Left forelimb (tissue), 1 donor: ENCODE measurements around the gene RYR2.
A peak's percentile ranks its signal among the peaks of the same experiment; 100 is the strongest.

Experiments used
- DNase-seq: peaks from one replicate; pipeline ENCODE4 v3.0.0-alpha.2; 2018; ENCODE audit warnings: low spot score

RYR2 gene

GRCh38 chr1:237858992-237859391 lies 817.0 kb downstream of the RYR2 start:
- no peak for DNase-seq

DNA sequence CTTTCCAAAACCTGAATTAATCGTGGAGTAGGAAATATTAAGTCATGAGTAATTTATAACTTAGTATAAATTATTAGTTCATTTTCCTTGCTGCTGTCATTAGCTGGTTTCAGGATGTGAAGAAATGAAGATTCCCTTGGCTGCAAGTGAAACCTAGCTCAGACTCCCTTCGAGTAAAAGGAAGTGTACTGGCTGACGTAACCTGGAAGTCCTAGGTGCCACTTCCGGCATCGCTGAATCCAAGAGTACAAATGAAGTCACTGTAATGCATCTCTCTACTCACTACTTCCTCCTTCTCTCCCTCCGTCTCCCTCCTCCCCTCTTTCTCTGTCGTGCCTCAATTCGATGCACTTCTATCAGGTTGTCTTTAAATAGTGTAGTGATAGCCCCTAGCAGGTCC lies 820.0 kb downstream of the RYR2 start:
- no peak for DNase-seq

DNA sequence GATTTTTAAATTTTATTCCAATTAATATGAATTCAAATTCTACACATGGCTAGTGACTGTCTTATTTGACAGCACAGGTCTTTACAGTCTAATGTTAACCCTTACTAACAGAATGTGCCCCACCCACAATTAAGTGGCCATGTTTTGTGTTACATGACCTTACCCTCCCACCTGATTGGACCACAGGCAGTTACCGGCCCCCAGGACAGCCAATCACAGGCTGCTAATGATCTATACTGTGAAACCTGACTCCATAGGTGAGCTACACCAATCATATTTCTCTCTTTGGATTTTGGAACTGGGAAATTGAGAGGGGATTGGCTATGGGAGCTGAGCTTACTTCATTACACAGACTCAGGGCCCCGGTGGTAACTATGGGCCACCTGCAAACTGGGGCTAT lies 821.2 kb downstream of the RYR2 start:
- no peak for DNase-seq

- peak; percentile 81 for DNase-seq
Observed at GRCh38 chr1:237864338-237865244, 822.6 kb downstream of the RYR2 start.

GRCh38 chr1:237867380-237867888 lies 825.5 kb downstream of the RYR2 start:
- no peak for DNase-seq

DNA sequence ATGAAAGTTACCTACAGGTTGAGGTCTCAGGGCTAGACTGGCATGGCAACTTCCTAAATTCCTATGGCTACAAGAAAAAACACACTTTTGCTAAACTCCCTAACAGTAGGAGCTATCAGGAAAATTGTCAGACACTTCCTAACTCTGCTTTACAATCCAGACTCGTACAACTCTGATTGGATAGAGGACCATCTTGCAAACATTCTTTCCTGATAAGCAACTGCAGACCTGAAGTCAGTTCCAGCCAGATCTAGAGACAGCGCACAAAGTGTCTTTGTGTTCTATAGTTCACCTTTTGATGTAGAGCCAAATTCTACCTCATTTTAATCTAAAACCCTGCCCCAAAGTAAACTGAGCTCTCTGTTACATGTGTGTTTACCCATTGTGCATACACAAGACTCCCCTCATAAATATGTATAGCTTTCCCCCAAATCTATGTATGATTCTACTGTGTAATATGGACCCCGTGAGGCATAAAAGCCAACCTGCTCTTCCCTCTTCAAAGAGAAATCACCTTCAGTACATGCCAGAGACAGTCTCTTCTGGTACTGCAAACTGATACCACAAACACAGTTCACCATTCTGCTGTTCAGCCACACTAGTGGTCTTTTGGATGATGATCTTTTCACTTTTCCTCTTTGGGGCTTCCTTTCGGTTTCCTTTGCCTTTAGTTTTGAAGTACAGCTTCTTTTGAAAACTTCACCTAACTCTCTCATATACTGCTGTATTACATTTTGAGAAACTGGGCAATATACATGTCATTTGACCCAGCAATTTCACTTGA lies 827.0 kb downstream of the RYR2 start:
- DNase-seq = no peak

- DNase-seq = no peak
Observed at GRCh38 chr1:237873487-237874211, 831.7 kb downstream of the RYR2 start.

GRCh38 chr1:237875291-237875690 lies 833.3 kb downstream of the RYR2 start:
- no peak for DNase-seq

DNA sequence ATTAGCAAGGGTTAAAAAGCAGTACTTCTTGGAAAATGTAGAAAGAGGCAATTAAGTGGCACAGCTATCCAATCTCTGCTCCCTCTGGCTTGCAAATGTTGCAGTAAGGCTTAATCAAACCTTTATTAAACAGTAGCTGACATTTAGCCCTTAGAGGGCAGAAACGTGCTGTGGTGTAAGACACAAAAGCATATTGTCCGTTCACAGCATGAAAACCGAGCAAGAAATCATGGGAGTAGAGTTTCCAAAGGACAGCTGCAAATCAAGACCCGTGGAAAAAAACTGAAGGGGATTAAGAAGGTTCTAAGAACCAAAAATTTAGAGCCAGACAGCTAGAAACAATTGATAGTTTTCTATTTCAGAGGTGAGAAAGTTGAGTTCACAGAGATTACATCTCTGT lies 835.6 kb downstream of the RYR2 start:
- DNase-seq = no peak

DNA sequence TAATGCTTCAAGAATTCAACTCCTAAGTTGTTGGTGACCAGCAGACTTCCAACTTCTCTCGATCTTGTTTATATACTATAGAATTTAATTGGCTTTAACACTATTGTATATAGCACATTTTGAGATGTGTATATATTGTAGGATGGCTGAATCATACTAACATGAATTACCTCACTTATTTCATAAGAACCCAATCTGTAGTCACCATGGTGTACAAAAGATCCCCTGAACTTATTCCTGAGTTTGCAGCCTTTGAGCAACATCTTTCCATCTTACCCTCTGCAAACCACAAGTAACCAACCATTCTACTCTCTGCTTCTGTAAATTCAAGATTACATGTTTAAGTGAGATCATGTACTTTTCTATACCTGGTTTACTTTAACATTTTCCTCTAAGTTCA lies 836.4 kb downstream of the RYR2 start:
- DNase-seq = no peak

DNA sequence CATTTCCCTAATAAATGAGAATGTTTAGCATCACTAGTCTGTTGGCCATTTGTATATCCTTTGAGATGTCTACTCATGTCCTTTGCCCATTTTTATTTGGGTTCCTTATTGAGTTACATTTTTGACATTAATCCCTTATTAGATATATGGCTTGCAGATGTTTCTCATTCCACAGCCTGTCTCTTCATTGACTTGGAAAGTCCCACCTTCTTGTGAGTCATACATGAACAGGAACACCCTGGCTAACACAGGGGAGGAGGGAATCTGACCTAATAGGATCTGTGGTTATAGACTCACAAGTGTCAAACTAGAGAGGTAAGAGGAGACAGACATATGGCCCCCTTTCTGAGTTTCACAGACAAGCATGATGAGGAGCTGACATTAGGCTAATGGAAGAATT lies 837.2 kb downstream of the RYR2 start:
- no peak for DNase-seq
